ENCODE measurements around the gene CCNJ.

The CCNJ gene

GRCh38 chr10:96041146-96041545, 2.2 kb upstream of the CCNJ start:
- TF ChIP-seq CTCF (IDR thresholded peaks at IDR 0.05; ENCODE audit: low read depth, low read length) = no peak
- TF ChIP-seq EZH2phosphoT487 (IDR thresholded peaks at IDR 0.05; ENCODE audit: low read depth) = no peak
- Histone ChIP-seq H3K27me3 (ENCODE audit: low read depth, low read length) (no peaks in the 10 kb centered on the region), H2AFZ (ENCODE audit: low read depth, low read length) (no peak overlapping the region), H4K20me1 (ENCODE audit: insufficient read depth, low read length) (no peaks in the 10 kb centered on the region), H3K79me2 (ENCODE audit: low read length) (peaks cover 28% of the 10 kb centered on the region), H3K36me3 (replicated peaks; ENCODE audit: low read depth, low read length) (peaks cover 2% of the 10 kb centered on the region), H3K9ac (ENCODE audit: low read length) (no peak overlapping the region), H3K4me2 (ENCODE audit: low read length) (no peak overlapping the region), H3K4me1 (ENCODE audit: low read length) (peaks cover 13% of the 10 kb centered on the region), H3K9me3 (ENCODE audit: insufficient read depth, low read length) (no peaks in the 10 kb centered on the region), H3K27ac (ENCODE audit: low read length) (no peak overlapping the region), H3K4me3 (ENCODE audit: low read length) (no peak overlapping the region)

GRCh38 chr10:96043893-96044715, 721 bp downstream of the CCNJ start:
- Histone ChIP-seq H3K9me3 (ENCODE audit: insufficient read depth, low read length) (no peaks in the 10 kb centered on the region), H3K4me3 (ENCODE audit: low read length) (peak overlapping the region; percentile 85), H3K79me2 (ENCODE audit: low read length) (peaks cover 57% of the 10 kb centered on the region), H2AFZ (ENCODE audit: low read depth, low read length) (no peak overlapping the region), H3K36me3 (replicated peaks; ENCODE audit: low read depth, low read length) (peaks cover 15% of the 10 kb centered on the region), H3K4me1 (ENCODE audit: low read length) (peaks cover 18% of the 10 kb centered on the region), H3K9ac (ENCODE audit: low read length) (peak overlapping the region; percentile 79), H3K27me3 (ENCODE audit: low read depth, low read length) (no peaks in the 10 kb centered on the region), H3K27ac (ENCODE audit: low read length) (peak overlapping the region; percentile 20), H3K4me2 (ENCODE audit: low read length) (peak overlapping the region; percentile 86), H4K20me1 (ENCODE audit: insufficient read depth, low read length) (peaks cover 3% of the 10 kb centered on the region; the same call in 1 of the 2 replicates)
- TF ChIP-seq CTCF (IDR thresholded peaks at IDR 0.05; ENCODE audit: low read depth, low read length) (no peak), EZH2phosphoT487 (IDR thresholded peaks at IDR 0.05; ENCODE audit: low read depth) (no peak)

GRCh38 chr10:96044736-96045135, 1.4 kb downstream of the CCNJ start:
- H3K9ac ChIP-seq (ENCODE audit: low read length) = peak overlapping the region; percentile 79
- peaks cover 20% of the 10 kb centered on the region for H3K4me1 ChIP-seq (ENCODE audit: low read length)
- peak overlapping the region; percentile 85 for H3K4me3 ChIP-seq (ENCODE audit: low read length)
- peaks cover 3% of the 10 kb centered on the region; the same call in 1 of the 2 replicates for H4K20me1 ChIP-seq (ENCODE audit: insufficient read depth, low read length)
- peak overlapping the region; percentile 86 for H3K4me2 ChIP-seq (ENCODE audit: low read length)
- H3K79me2 ChIP-seq (ENCODE audit: low read length) = peaks cover 58% of the 10 kb centered on the region
- no peaks in the 10 kb centered on the region for H3K9me3 ChIP-seq (ENCODE audit: insufficient read depth, low read length)
- TF ChIP-seq CTCF (IDR thresholded peaks at IDR 0.05; ENCODE audit: low read depth, low read length) = no peak
- peaks cover 15% of the 10 kb centered on the region for H3K36me3 ChIP-seq (replicated peaks; ENCODE audit: low read depth, low read length)
- H3K27ac ChIP-seq (ENCODE audit: low read length) = peak overlapping the region; percentile 20; the same call in 1 of the 2 replicates
- H2AFZ ChIP-seq (ENCODE audit: low read depth, low read length) = no peak overlapping the region
- H3K27me3 ChIP-seq (ENCODE audit: low read depth, low read length) = no peaks in the 10 kb centered on the region

- no peak overlapping the region for H3K9ac ChIP-seq (ENCODE audit: low read length)
- peaks cover 25% of the 10 kb centered on the region for H3K36me3 ChIP-seq (replicated peaks; ENCODE audit: low read depth, low read length)
- H3K4me3 ChIP-seq (ENCODE audit: low read length) = no peak overlapping the region
- no peak for TF ChIP-seq EZH2phosphoT487 (IDR thresholded peaks at IDR 0.05; ENCODE audit: low read depth)
- no peak for TF ChIP-seq CTCF (IDR thresholded peaks at IDR 0.05; ENCODE audit: low read depth, low read length)
- no peaks in the 10 kb centered on the region for H3K27me3 ChIP-seq (ENCODE audit: low read depth, low read length)
- H3K79me2 ChIP-seq (ENCODE audit: low read length) = peaks cover 58% of the 10 kb centered on the region
- H3K4me1 ChIP-seq (ENCODE audit: low read length) = peaks cover 20% of the 10 kb centered on the region
- H3K9me3 ChIP-seq (ENCODE audit: insufficient read depth, low read length) = no peaks in the 10 kb centered on the region
- H3K27ac ChIP-seq (ENCODE audit: low read length) = no peak overlapping the region
- H4K20me1 ChIP-seq (ENCODE audit: insufficient read depth, low read length) = peaks cover 3% of the 10 kb centered on the region; the same call in 1 of the 2 replicates
- no peak overlapping the region for H2AFZ ChIP-seq (ENCODE audit: low read depth, low read length)
- H3K4me2 ChIP-seq (ENCODE audit: low read length) = no peak overlapping the region
These were observed 3.2 kb downstream of the CCNJ start for GRCh38 chr10:96046546-96046945.

Measured in OCI-LY3 (cell line).